ENCODE data around the gene CAMK1D.

CAMK1D gene

DNA sequence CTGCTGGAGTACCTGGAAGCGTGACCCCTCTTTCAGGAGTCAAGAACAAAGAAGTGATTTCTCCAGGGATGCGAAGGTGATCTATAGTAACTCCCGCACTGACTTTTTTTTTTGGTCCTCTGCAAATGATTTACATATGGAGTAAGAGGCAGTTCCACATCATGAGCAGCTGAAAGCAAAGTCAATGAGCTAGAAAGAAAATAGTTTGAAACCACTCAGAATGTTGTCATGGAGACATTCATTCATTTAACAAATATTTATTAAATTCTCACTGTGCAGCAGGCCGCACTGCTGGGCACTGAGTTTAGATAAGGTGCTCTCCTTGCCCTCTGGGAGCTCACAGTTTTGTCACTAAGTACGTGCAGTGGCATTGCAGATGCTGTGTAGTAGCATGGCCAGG is 206.7 kb downstream of the CAMK1D start:
- H3K4me3 ChIP-seq (ENCODE audit: low read length), result no peak overlapping the region
- peaks cover 20% of the 10 kb centered on the region for H3K36me3 ChIP-seq (ENCODE audit: control insufficient read depth, low read length)
- no peaks in the 10 kb centered on the region for H3K4me1 ChIP-seq (ENCODE audit: control insufficient read depth, low read length)
- H3K27me3 ChIP-seq (ENCODE audit: control insufficient read depth, low read length), result no peaks in the 10 kb centered on the region
- no peaks in the 10 kb centered on the region for H3F3A ChIP-seq (ENCODE audit: control insufficient read depth, insufficient read depth)
- 0 out of 2 replicates have a peak, but pooled peaks cover under 1% of the 10 kb centered on the region for H4K20me1 ChIP-seq (ENCODE audit: control insufficient read depth, insufficient read depth, low read depth, low read length)
- H3K79me2 ChIP-seq (ENCODE audit: control insufficient read depth, low read length), result peaks cover 26% of the 10 kb centered on the region
- H3K4me2 ChIP-seq (ENCODE audit: low read length), result no peak overlapping the region
- H3K27ac ChIP-seq (ENCODE audit: low read depth, low read length), result no peak overlapping the region
- TF ChIP-seq EZH2phosphoT487 (IDR thresholded peaks at IDR 0.05; ENCODE audit: borderline replicate concordance, low read length), result no peak
- TF ChIP-seq, protein P1, sequence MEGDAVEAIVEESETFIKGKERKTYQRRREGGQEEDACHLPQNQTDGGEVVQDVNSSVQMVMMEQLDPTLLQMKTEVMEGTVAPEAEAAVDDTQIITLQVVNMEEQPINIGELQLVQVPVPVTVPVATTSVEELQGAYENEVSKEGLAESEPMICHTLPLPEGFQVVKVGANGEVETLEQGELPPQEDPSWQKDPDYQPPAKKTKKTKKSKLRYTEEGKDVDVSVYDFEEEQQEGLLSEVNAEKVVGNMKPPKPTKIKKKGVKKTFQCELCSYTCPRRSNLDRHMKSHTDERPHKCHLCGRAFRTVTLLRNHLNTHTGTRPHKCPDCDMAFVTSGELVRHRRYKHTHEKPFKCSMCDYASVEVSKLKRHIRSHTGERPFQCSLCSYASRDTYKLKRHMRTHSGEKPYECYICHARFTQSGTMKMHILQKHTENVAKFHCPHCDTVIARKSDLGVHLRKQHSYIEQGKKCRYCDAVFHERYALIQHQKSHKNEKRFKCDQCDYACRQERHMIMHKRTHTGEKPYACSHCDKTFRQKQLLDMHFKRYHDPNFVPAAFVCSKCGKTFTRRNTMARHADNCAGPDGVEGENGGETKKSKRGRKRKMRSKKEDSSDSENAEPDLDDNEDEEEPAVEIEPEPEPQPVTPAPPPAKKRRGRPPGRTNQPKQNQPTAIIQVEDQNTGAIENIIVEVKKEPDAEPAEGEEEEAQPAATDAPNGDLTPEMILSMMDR (IDR thresholded peaks at IDR 0.05; ENCODE audit: low read depth, low read length, poor library complexity, severe bottlenecking), result no peak
- H3K9me3 ChIP-seq (ENCODE audit: control insufficient read depth, insufficient read depth, low read length), result no peaks in the 10 kb centered on the region
- H3K9me2 ChIP-seq (replicated peaks; ENCODE audit: control insufficient read depth, low read length), result no peaks in the 10 kb centered on the region

GRCh38 chr10:12559578-12560178 is 210.3 kb downstream of the CAMK1D start:
- H3K27me3 ChIP-seq (ENCODE audit: control insufficient read depth, low read length), result no peaks in the 10 kb centered on the region
- peaks cover 55% of the 10 kb centered on the region for H3K79me2 ChIP-seq (ENCODE audit: control insufficient read depth, low read length)
- H3K27ac ChIP-seq (ENCODE audit: low read depth, low read length), result no peak overlapping the region
- H3K4me3 ChIP-seq (ENCODE audit: low read length), result no peak overlapping the region
- peaks cover 16% of the 10 kb centered on the region for H3K36me3 ChIP-seq (ENCODE audit: control insufficient read depth, low read length)
- H3F3A ChIP-seq (ENCODE audit: control insufficient read depth, insufficient read depth), result no peaks in the 10 kb centered on the region
- TF ChIP-seq, protein P1 (IDR thresholded peaks at IDR 0.05; ENCODE audit: low read depth, low read length, poor library complexity, severe bottlenecking), result no peak
- no peak for TF ChIP-seq EZH2phosphoT487 (IDR thresholded peaks at IDR 0.05; ENCODE audit: borderline replicate concordance, low read length)
- peaks cover 12% of the 10 kb centered on the region; the same call in 1 of the 2 replicates for H4K20me1 ChIP-seq (ENCODE audit: control insufficient read depth, insufficient read depth, low read depth, low read length)
- H3K4me1 ChIP-seq (ENCODE audit: control insufficient read depth, low read length), result peaks cover 5% of the 10 kb centered on the region
- H3K4me2 ChIP-seq (ENCODE audit: low read length), result no peak overlapping the region
- H3K9me2 ChIP-seq (replicated peaks; ENCODE audit: control insufficient read depth, low read length), result no peaks in the 10 kb centered on the region
- no peaks in the 10 kb centered on the region for H3K9me3 ChIP-seq (ENCODE audit: control insufficient read depth, insufficient read depth, low read length)

DNA sequence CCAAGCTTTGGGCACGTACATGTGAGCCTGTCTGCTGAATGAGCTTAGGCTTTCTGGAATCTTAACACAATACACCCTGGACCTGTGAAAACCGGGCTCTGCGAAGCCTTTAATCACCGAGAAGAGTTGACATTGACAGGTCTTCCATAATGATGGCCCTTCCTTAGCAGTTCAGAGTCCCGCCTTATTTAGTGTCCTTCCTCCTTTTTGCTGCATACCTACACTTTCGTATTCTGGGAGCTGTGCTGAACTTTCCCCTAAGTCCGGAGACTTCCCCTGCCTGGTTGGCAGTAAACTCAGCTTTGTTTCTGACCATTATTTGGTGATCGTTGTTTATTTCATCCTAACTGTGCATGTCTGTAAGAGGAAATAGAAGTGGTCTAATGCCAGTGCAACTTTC is 212.0 kb downstream of the CAMK1D start:
- Histone ChIP-seq H3K79me2 (ENCODE audit: control insufficient read depth, low read length) (peaks cover 67% of the 10 kb centered on the region), H3K9me2 (replicated peaks; ENCODE audit: control insufficient read depth, low read length) (no peaks in the 10 kb centered on the region), H3K4me1 (ENCODE audit: control insufficient read depth, low read length) (peaks cover 5% of the 10 kb centered on the region), H3K4me3 (ENCODE audit: low read length) (no peak overlapping the region), H4K20me1 (ENCODE audit: control insufficient read depth, insufficient read depth, low read depth, low read length) (peaks cover 12% of the 10 kb centered on the region; the same call in 1 of the 2 replicates), H3K9me3 (ENCODE audit: control insufficient read depth, insufficient read depth, low read length) (no peaks in the 10 kb centered on the region), H3K4me2 (ENCODE audit: low read length) (no peak overlapping the region), H3K27ac (ENCODE audit: low read depth, low read length) (no peak overlapping the region), H3F3A (ENCODE audit: control insufficient read depth, insufficient read depth) (no peaks in the 10 kb centered on the region), H3K27me3 (ENCODE audit: control insufficient read depth, low read length) (no peaks in the 10 kb centered on the region), H3K36me3 (ENCODE audit: control insufficient read depth, low read length) (0 out of 2 replicates have a peak, but pooled peaks cover 5% of the 10 kb centered on the region)
- TF ChIP-seq, protein P1 (IDR thresholded peaks at IDR 0.05; ENCODE audit: low read depth, low read length, poor library complexity, severe bottlenecking), result no peak
- TF ChIP-seq EZH2phosphoT487 (IDR thresholded peaks at IDR 0.05; ENCODE audit: borderline replicate concordance, low read length), result no peak

Data from DOHH2 (cell line).